HG02623 (cell line): ENCODE measurements around the gene SLC12A6.
"Not testable (repeated sequence)": the region's sequence is repeated elsewhere in the genome, so short reads cannot be mapped to it uniquely, and the experiment has no call there.

Experiments
- ATAC-seq: cut with Tn5 transposase; IDR thresholded peaks from one replicate; pipeline ENCODE4 v1.9.1; 2021; ENCODE audit warnings: moderate library complexity; ENCODE audit not compliant: unreplicated experiment

Gene SLC12A6

GRCh38 chr15:34358367-34358766, 20.8 kb upstream of the SLC12A6 start:
- ATAC-seq = no peak

GRCh38 chr15:34357653-34358052, 20.1 kb upstream of the SLC12A6 start:
- no peak for ATAC-seq

GRCh38 chr15:34355241-34355640, 17.7 kb upstream of the SLC12A6 start:
- no peak for ATAC-seq

- ATAC-seq = no peak
These were observed 16.7 kb upstream of the SLC12A6 start for GRCh38 chr15:34354286-34354685.

GRCh38 chr15:34353627-34354026, 16.0 kb upstream of the SLC12A6 start:
- no peak for ATAC-seq

- ATAC-seq = not testable (repeated sequence)
These were observed 15.4 kb upstream of the SLC12A6 start for GRCh38 chr15:34352996-34353395.

GRCh38 chr15:34349769-34350168, 12.2 kb upstream of the SLC12A6 start:
- ATAC-seq = no peak

- no peak for ATAC-seq
These were observed 11.2 kb upstream of the SLC12A6 start for GRCh38 chr15:34348735-34349300.

- no peak for ATAC-seq
These were observed 10.5 kb upstream of the SLC12A6 start for GRCh38 chr15:34347951-34348638.

GRCh38 chr15:34342737-34343575, 5.4 kb upstream of the SLC12A6 start, which contains the start of the genes NOP10 and NUTM1:
NOP10 (minus strand) TSS chr15:34343136; CDS start chr15:34343073, 63 bp downstream.
NUTM1 (plus strand) TSS chr15:34343315; CDS start chr15:34343697, 382 bp downstream.
- ATAC-seq = peak; percentile 84

GRCh38 chr15:34342213-34342736, 4.7 kb upstream of the SLC12A6 start:
- ATAC-seq = not testable (repeated sequence)

- ATAC-seq = no peak
These were observed 4.0 kb upstream of the SLC12A6 start for GRCh38 chr15:34341381-34342212.

- ATAC-seq = no peak
These were observed 2.4 kb upstream of the SLC12A6 start for GRCh38 chr15:34339946-34340345.

GRCh38 chr15:34338347-34338746, 766 bp upstream of the SLC12A6 start:
- ATAC-seq = no peak

- peak; percentile 5 for ATAC-seq
These were observed 507 bp downstream of the SLC12A6 start for GRCh38 chr15:34336991-34337556.

GRCh38 chr15:34336231-34336990, 1.2 kb downstream of the SLC12A6 start:
- no peak for ATAC-seq

GRCh38 chr15:34335176-34336032, 2.2 kb downstream of the SLC12A6 start:
- ATAC-seq = no peak

- no peak for ATAC-seq
These were observed 2.9 kb downstream of the SLC12A6 start for GRCh38 chr15:34334672-34335071.
